Naive thymus-derived CD4-positive, alpha-beta T cell (primary cell): ENCODE results near the gene RFWD3. TPM values are rescaled to one million over a fixed set of nuclear protein-coding genes. Genes with fewer than 3 reads are reported as not detected.
"Not testable (repeated sequence)": the region's sequence is repeated elsewhere in the genome, so short reads cannot be mapped to it uniquely, and the experiment has no call there.

Experiments used
- ATAC-seq: fragments of 150-1000 bp; cut with Tn5 transposase; 2 replicates; pipeline ENCODE4 v1.10.0; 2021; ENCODE audit warnings: mild to moderate bottlenecking, moderate library complexity
- CTCF ChIA-PET: fragments of 350-600 bp; sonication (Branson Sonifier 250); formaldehyde crosslinking; loops from one replicate; lab custom pipeline; 2021; ENCODE audit warnings: antibody characterized with exemption; lab: Charles Lee
- POLR2A ChIA-PET: fragments of 350-600 bp; sonication (Branson Sonifier 250); formaldehyde crosslinking; loops from one replicate; lab custom pipeline; 2021; ENCODE audit warnings: antibody characterized with exemption, inconsistent platforms; lab: Charles Lee
- DNase-seq, 9 donors: peaks; one replicate each; pipeline versions ENCODE4 v3.0.0 to v3.0.0-alpha.2; 2020 to 2022; ENCODE audit warnings: mixed read lengths in 1 of 9
- H3K27ac ChIP-seq: one replicate; pipeline ENCODE4 v1.7.0; 2013; ENCODE audit warnings: mild to moderate bottlenecking, low read depth, low read length, moderate library complexity
- H3K27me3 ChIP-seq, 2 donors: one replicate each; pipeline ENCODE4 v1.7.0; 2013; ENCODE audit warnings: low read length in 2 of 2, mild to moderate bottlenecking in 2 of 2, moderate library complexity in 2 of 2; ENCODE audit not compliant: control insufficient read depth in 2 of 2, insufficient read depth in 2 of 2
- H3K36me3 ChIP-seq, 3 experiments: 1 replicate in 2 of 3; 2 replicates in 1 of 3; pipeline ENCODE4 v1.7.0; 2013; ENCODE audit warnings: low read length in 3 of 3, mild to moderate bottlenecking in 3 of 3, moderate library complexity in 1 of 3; ENCODE audit not compliant: insufficient read depth in 3 of 3, control insufficient read depth in 2 of 3
- H3K4me1 ChIP-seq, 2 donors: one replicate each; pipeline ENCODE4 v1.7.0; 2013; ENCODE audit warnings: low read length in 2 of 2, mild to moderate bottlenecking in 2 of 2, moderate library complexity in 1 of 2; ENCODE audit not compliant: control insufficient read depth in 2 of 2, insufficient read depth in 2 of 2
- H3K4me3 ChIP-seq: 2 replicates; pipeline ENCODE4 v1.7.0; 2013; ENCODE audit warnings: mild to moderate bottlenecking, low read length
- H3K9me3 ChIP-seq, 3 experiments: 1 replicate in 2 of 3; 2 replicates in 1 of 3; pipeline ENCODE4 v1.7.0; 2013; ENCODE audit warnings: low read length in 3 of 3; ENCODE audit not compliant: control insufficient read depth in 2 of 3
- H3K27ac Mint-ChIP-seq, 9 donors: one replicate each; pipeline ENCODE4 v1.8.0; 2020 to 2022; ENCODE audit warnings: mixed read lengths in 9 of 9, mild to moderate bottlenecking in 8 of 9, moderate library complexity in 5 of 9, inconsistent platforms in 2 of 9
- H3K27me3 Mint-ChIP-seq, 5 donors: one replicate each; pipeline ENCODE4 v1.8.0; 2021 to 2022; ENCODE audit warnings: mixed read lengths in 5 of 5, mild to moderate bottlenecking in 1 of 5
- H3K36me3 Mint-ChIP-seq, 5 donors: one replicate each; pipeline ENCODE4 v1.8.0; 2020 to 2022; ENCODE audit warnings: mixed read lengths in 5 of 5, mild to moderate bottlenecking in 3 of 5, inconsistent platforms in 1 of 5
- H3K4me1 Mint-ChIP-seq, 7 donors: one replicate each; pipeline ENCODE4 v1.8.0; 2020 to 2022; ENCODE audit warnings: mixed read lengths in 7 of 7, mild to moderate bottlenecking in 3 of 7, inconsistent platforms in 1 of 7
- H3K4me3 Mint-ChIP-seq, 10 donors: one replicate each; pipeline ENCODE4 v1.8.0; 2020 to 2022; ENCODE audit warnings: mild to moderate bottlenecking in 10 of 10, mixed read lengths in 10 of 10, moderate library complexity in 6 of 10, inconsistent platforms in 2 of 10
- H3K9me3 Mint-ChIP-seq, 11 donors: one replicate each; pipeline ENCODE4 v1.8.0; 2020 to 2022; ENCODE audit warnings: mixed read lengths in 11 of 11, mild to moderate bottlenecking in 4 of 11, inconsistent platforms in 1 of 11, moderate library complexity in 1 of 11
- intact Hi-C, 2 donors: fragments of 100-400 bp; cut with micrococcal nuclease; formaldehyde crosslinking; loops; one replicate each; pipeline ENCODE4 v1.15.1; 2023
- polyA plus RNA-seq, 2 donors: library from polyadenylated mRNA; unstranded; fragments of 300-500 nt; fragmentation: Illumina TruSeq; gene quantifications; one replicate each; pipeline ENCODE4 v1.2.3, GENCODE V29; 2021
- total RNA-seq, 6 experiments: library from RNA in 5 of 6; stranded (reverse) in 5 of 6; gene quantifications; 1 replicate in 5 of 6; 2 replicates in 1 of 6; pipeline ENCODE4 v1.2.3 and lab custom pipeline; 2021 to 2026

Gene RFWD3
- total and polyA plus RNA-seq, 7 experiments from 2014 or later, result 16.9 to 88.0 (median 46.6) TPM

DNA sequence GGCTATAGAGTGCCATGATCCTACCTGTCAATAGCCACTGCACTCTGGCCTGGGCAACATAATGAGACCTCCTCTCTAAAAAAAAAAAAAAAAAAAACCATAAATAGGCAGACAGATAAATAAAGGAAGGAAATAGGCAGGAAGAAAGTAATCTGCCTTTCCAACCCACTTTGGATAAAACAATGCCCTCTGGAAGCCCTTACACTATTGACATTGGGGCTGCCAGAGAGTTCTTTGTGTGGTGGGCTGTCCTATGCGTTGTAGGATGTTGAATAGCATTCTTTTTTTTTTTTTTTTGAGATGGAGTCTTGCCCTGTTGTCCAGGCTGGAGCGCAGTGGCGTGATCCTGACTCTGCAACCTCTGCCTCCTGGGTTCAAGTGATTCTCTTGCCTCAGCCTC lies 7.2 kb upstream of the RFWD3 start:
- POLR2A ChIA-PET, result no interaction called here
- peaks cover 0 to 2% (median 0%) of the 10 kb centered on the region in 7 donors for H3K4me1 Mint-ChIP-seq
- H3K27me3 Mint-ChIP-seq, result no peaks in the 10 kb centered on the region
- H3K4me3 Mint-ChIP-seq, result no peak overlapping the region
- DNase-seq (no peak), ATAC-seq (no peak)
- H3K9me3 ChIP-seq, result no peaks in the 10 kb centered on the region
- no peak overlapping the region for H3K4me3 ChIP-seq
- peak overlapping the region in 1 of 9 donors; percentile 81 for H3K27ac Mint-ChIP-seq
- intact Hi-C loops, result no loop called here
- H3K36me3 Mint-ChIP-seq, result peaks cover 14 to 44% (median 24%) of the 10 kb centered on the region in 5 donors
- H3K27me3 ChIP-seq, result no peaks in the 10 kb centered on the region
- H3K9me3 Mint-ChIP-seq, result no peaks in the 10 kb centered on the region
- no peak overlapping the region for H3K27ac ChIP-seq
- CTCF ChIA-PET, result no interaction called here
- peaks cover 0 to 68% (median 7%) of the 10 kb centered on the region in 3 experiments for H3K36me3 ChIP-seq
- H3K4me1 ChIP-seq, result no peaks in the 10 kb centered on the region

DNA sequence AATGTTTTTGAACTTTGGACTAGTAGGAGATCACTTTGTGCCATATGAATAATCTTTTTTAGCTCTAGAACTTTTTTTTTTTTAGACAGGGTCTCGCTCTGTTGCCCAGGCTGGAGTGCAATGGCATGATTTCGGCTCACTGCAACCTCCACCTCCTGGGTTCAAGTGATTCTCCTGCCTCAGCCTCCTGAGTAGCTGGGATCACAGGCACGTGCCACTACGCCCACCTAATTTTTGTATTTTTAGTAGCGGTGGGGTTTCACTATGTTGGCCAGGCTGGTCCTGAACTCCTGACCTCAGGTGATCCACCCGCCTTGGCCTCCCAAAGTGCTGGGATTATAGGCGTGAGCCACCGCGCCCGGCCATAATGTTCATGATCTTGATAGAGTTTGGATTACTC lies 2.2 kb upstream of the RFWD3 start:
- H3K36me3 Mint-ChIP-seq, result peaks cover 17 to 35% (median 21%) of the 10 kb centered on the region in 5 donors
- peak overlapping the region in 5 of 10 donors; percentile 1 to 72 (median 34) for H3K4me3 Mint-ChIP-seq
- H3K9me3 ChIP-seq, H3K27me3 ChIP-seq, H3K4me3 ChIP-seq, H3K9me3 Mint-ChIP-seq, H3K27ac ChIP-seq, H3K27me3 Mint-ChIP-seq, ATAC-seq, DNase-seq, H3K4me1 ChIP-seq, CTCF ChIA-PET, H3K27ac Mint-ChIP-seq: not testable (repeated sequence)
- peaks cover 0 to 40% (median 0%) of the 10 kb centered on the region in 3 experiments for H3K36me3 ChIP-seq
- H3K4me1 Mint-ChIP-seq, result peaks cover 9 to 28% (median 24%) of the 10 kb centered on the region in 7 donors
- intact Hi-C loops, result loop anchor here in 1 of 2 donors (10.0 kb wide), 2 partner anchors 896 to 956 kb away; partner anchors contain the start of genes ADAT1 and GABARAPL2
- POLR2A ChIA-PET, result interaction anchor here (1.2 to 1.9 kb wide), 2 partner anchors 9 to 32 kb away, joined by 4 to 18 read pairs; partner anchors contain the start of gene MLKL

DNA sequence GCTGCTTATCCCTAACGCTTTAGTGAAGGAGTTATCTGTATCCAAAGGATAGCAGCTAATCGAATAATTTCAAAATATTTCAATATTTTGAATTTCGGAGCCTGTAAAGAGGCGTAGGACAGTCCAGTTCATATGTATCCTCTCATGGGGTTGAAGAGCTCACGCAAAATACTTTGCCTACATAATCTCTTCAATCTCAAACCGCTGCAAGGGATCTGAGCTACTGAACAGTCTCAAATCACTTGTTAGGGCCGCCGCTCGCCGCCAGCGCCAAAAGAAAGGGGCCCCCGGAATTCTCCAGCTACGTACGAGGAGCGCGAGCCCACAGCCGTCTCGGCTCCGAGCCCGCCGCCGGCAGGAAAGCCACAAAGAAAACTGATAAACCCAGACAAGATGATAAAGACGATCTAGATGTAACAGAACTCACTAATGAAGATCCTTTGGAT lies 601 bp upstream of the RFWD3 start:
- H3K9me3 Mint-ChIP-seq, result peaks cover 0 to 5% (median 0%) of the 10 kb centered on the region in 11 donors
- peaks cover 0 to 37% (median 8%) of the 10 kb centered on the region in 3 experiments for H3K36me3 ChIP-seq
- H3K36me3 Mint-ChIP-seq, result peaks cover 11 to 37% (median 20%) of the 10 kb centered on the region in 5 donors
- peak overlapping the region; percentile 87 to 98 (median 95) for H3K4me3 Mint-ChIP-seq
- H3K27ac ChIP-seq, result peak overlapping the region; percentile 41
- no peaks in the 10 kb centered on the region for H3K27me3 ChIP-seq
- ATAC-seq (no peak), DNase-seq (peak in 7 of 9 donors; percentile 5 to 46 (median 24))
- H3K9me3 ChIP-seq, result no peaks in the 10 kb centered on the region
- H3K27me3 Mint-ChIP-seq, result peaks cover 0 to 2% (median 0%) of the 10 kb centered on the region in 5 donors
- intact Hi-C loops, result loop anchor here (1.0 to 10.0 kb wide), 13 partner anchors 29 to 982 kb away; partner anchors contain the start of genes GLG1 (in 2 of the 2), MLKL (in 2 of the 2), WDR59 (in 2 of the 2) and ADAT1 (in 1 of the 2)
- peaks cover 21 to 42% (median 38%) of the 10 kb centered on the region in 7 donors for H3K4me1 Mint-ChIP-seq
- peak overlapping the region; percentile 92 to 97 (median 95) for H3K27ac Mint-ChIP-seq
- ChIA-PET CTCF (no interaction called here), POLR2A (interaction anchor here (0.6 to 2.5 kb wide), 13 partner anchors 10 to 981 kb away, joined by 3 to 18 read pairs (median 4); partner anchors contain the start of genes GLG1, KARS1, MLKL and TERF2IP)
- peaks cover 0 to 10% of the 10 kb centered on the region in 2 donors for H3K4me1 ChIP-seq
- peak overlapping the region; percentile 59 for H3K4me3 ChIP-seq

DNA sequence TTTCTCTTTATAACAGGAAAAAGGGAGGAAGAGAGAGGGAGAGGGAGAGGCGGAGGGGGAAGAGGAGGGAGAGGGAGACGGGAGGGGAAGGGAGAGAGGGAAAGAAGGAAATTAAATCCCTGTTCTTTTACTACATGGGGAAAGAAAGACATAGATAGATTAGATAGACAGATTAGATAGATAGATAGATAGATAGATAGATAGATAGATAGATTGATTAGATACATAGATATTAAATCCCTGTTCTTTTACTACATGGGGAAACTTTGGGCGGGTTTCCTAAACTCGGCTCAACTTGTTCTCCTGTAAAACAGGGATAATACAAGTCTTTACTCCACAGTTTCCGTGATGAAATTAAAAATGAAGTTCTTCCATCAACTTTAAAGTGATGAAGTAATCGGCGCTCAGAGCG lies 661 bp downstream of the RFWD3 start:
- POLR2A ChIA-PET, result interaction anchor here (0.6 to 2.5 kb wide), 5 partner anchors 11 to 61 kb away, joined by 3 to 10 read pairs (median 5); partner anchors contain the start of gene GLG1
- H3K27ac ChIP-seq, result peak overlapping the region; percentile 86
- intact Hi-C loops, result loop anchor here (1.0 to 10.0 kb wide), 9 partner anchors 35 to 983 kb away; partner anchors contain the start of genes PSMD7 (in 2 of the 2), ADAT1 (in 1 of the 2), CFDP1 (in 1 of the 2) and GABARAPL2 (in 1 of the 2)

DNA sequence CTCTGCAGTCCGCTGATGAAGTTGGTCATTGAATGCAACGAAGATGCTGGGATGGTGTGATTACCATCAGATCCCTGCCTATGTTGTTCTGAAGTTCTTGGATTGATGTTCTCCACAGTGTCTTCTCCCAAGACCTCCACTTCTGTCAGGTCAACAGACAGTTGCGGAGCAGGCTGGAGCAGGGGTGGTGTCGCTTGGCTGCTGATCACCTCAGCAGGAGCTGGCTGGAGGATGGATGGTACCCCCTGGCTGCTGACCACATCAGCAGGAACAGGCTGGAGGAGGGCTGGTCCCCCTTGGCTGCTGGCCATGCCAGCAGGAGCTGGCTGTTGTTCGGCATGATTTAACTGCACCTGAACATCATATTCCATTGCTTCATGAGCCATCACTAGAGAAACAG lies 5.6 kb downstream of the RFWD3 start:
- no peak for ATAC-seq
- Histone ChIP-seq H3K4me1 (peaks cover 16 to 21% of the 10 kb centered on the region in 2 donors), H3K27me3 (no peaks in the 10 kb centered on the region), H3K27ac (no peak overlapping the region), H3K9me3 (no peaks in the 10 kb centered on the region), H3K36me3 (peaks cover 7 to 73% (median 8%) of the 10 kb centered on the region in 3 experiments), H3K4me3 (no peak overlapping the region)
- Mint-ChIP-seq H3K27ac (no peak overlapping the region), H3K27me3 (no peaks in the 10 kb centered on the region), H3K4me3 (peak overlapping the region in 6 of 10 donors; percentile 9 to 57 (median 40)), H3K4me1 (peaks cover 44 to 86% (median 81%) of the 10 kb centered on the region in 7 donors), H3K36me3 (peaks cover 8 to 57% (median 36%) of the 10 kb centered on the region in 5 donors), H3K9me3 (no peaks in the 10 kb centered on the region)
- ChIA-PET POLR2A (no interaction called here), CTCF (no interaction called here)
- no peak for DNase-seq
- intact Hi-C loops, result loop anchor here in 1 of 2 donors (10.0 kb wide), 2 partner anchors 904 to 964 kb away; partner anchors contain the start of genes ADAT1 and GABARAPL2

More for the DNA sequence above, 661 bp downstream of the RFWD3 start:
- peaks cover 0 to 2% (median 0%) of the 10 kb centered on the region in 5 donors for H3K27me3 Mint-ChIP-seq
- no peak for DNase-seq
- H3K27me3 ChIP-seq, result no peaks in the 10 kb centered on the region
- peaks cover 26 to 53% (median 49%) of the 10 kb centered on the region in 7 donors for H3K4me1 Mint-ChIP-seq
- no peak for ATAC-seq
- CTCF ChIA-PET, result interaction anchor here (0.6 kb wide), 1 partner anchor 341 kb away, joined by 3 read pairs; no protein-coding TSS in a partner anchor
- peak overlapping the region; percentile 76 to 98 (median 95) for H3K4me3 Mint-ChIP-seq
- H3K9me3 ChIP-seq, result no peaks in the 10 kb centered on the region
- peaks cover under 1 to 32% (median 8%) of the 10 kb centered on the region in 3 experiments for H3K36me3 ChIP-seq
- H3K36me3 Mint-ChIP-seq, result peaks cover 6 to 31% (median 14%) of the 10 kb centered on the region in 5 donors
- H3K9me3 Mint-ChIP-seq, result peaks cover 0 to 5% (median 0%) of the 10 kb centered on the region in 11 donors
- H3K4me3 ChIP-seq, result peak overlapping the region; percentile 89
- peaks cover 0 to 10% of the 10 kb centered on the region in 2 donors for H3K4me1 ChIP-seq
- peak overlapping the region in 8 of 9 donors; percentile 38 to 97 (median 94) for H3K27ac Mint-ChIP-seq

DNA sequence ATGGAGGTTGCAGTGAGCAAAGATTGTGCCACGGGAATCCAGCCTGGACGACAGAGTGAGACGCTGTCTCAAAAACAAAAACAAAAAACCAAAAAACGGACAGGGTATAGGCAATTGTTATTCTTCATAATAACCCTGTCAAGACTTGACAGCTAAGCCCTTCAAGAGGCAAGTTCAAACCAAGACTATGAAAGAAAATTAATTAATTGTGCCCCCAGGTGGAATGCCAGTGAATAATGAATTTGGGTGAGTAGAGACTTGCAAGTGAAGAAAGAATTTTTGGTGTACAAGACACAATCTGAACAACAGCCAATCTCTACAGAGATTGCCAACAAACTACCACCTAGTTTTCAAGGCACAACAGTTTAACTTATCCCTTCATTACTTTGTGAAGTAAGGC lies 6.3 kb downstream of the RFWD3 start:
- ATAC-seq (no peak), DNase-seq (no peak)
- Mint-ChIP-seq H3K4me1 (peaks cover 50 to 93% (median 87%) of the 10 kb centered on the region in 7 donors), H3K9me3 (no peaks in the 10 kb centered on the region), H3K27me3 (no peaks in the 10 kb centered on the region), H3K27ac (no peak overlapping the region), H3K4me3 (peak overlapping the region in 5 of 10 donors; percentile 21 to 57 (median 34)), H3K36me3 (peaks cover 8 to 61% (median 39%) of the 10 kb centered on the region in 5 donors)
- Histone ChIP-seq H3K36me3 (peaks cover 7 to 73% (median 8%) of the 10 kb centered on the region in 3 experiments), H3K27ac (no peak overlapping the region), H3K4me3 (no peak overlapping the region), H3K27me3 (no peaks in the 10 kb centered on the region), H3K4me1 (peaks cover 16 to 18% of the 10 kb centered on the region in 2 donors), H3K9me3 (no peaks in the 10 kb centered on the region)
- CTCF ChIA-PET, result no interaction called here
- intact Hi-C loops, result loop anchor here in 1 of 2 donors (10.0 kb wide), 2 partner anchors 904 to 964 kb away; partner anchors contain the start of genes ADAT1 and GABARAPL2
- POLR2A ChIA-PET, result no interaction called here
